Ascending aorta (tissue), 2 donors: Measurements from ENCODE around the gene PTPRK. TPM values are rescaled to one million over a fixed set of nuclear protein-coding genes. Genes with fewer than 3 reads are reported as not detected.

Experiments
- DNase-seq, 2 donors: peaks; one replicate each; pipeline ENCODE4 v3.0.0-alpha.2; 2019; ENCODE audit warnings: low spot score in 2 of 2
- H3K27ac ChIP-seq, 2 donors: fragments of 200-600 bp; sonication (generic); one replicate each; pipeline ENCODE4 v1.5.1; 2016 to 2017; ENCODE audit warnings: mild to moderate bottlenecking in 1 of 2
- H3K27me3 ChIP-seq: fragments of 200-600 bp; sonication (generic); one replicate; pipeline ENCODE4 v1.5.1; 2017
- H3K36me3 ChIP-seq, 2 donors: fragments of 200-600 bp; sonication (generic); one replicate each; pipeline ENCODE4 v1.5.1; 2016
- H3K4me1 ChIP-seq, 2 donors: fragments of 200-600 bp; sonication (generic); one replicate each; pipeline ENCODE4 v1.5.1; 2016 to 2017; ENCODE audit warnings: mild to moderate bottlenecking in 1 of 2
- H3K4me3 ChIP-seq, 2 donors: fragments of 200-600 bp; sonication (generic); one replicate each; pipeline ENCODE4 v1.5.1; 2016 to 2017; ENCODE audit warnings: mild to moderate bottlenecking in 1 of 2
- H3K9me3 ChIP-seq, 2 donors: fragments of 200-600 bp; sonication (generic); one replicate each; pipeline ENCODE4 v1.5.1; 2016
- CTCF ChIP-seq, 3 experiments: fragments of 200-600 bp in 2 of 3; fragments of 450-650 bp in 1 of 3; sonication (generic) in 2 of 3; IDR thresholded peaks; one replicate each; pipeline ENCODE4 v1.5.1; 2016 to 2019; ENCODE audit warnings: antibody characterized with exemption in 3 of 3, mild to moderate bottlenecking in 1 of 3, moderate library complexity in 1 of 3
- intact Hi-C: fragments of 100-400 bp; cut with DNase I; formaldehyde crosslinking; loops from one replicate; pipeline ENCODE4 v1.15.1; 2023
- total RNA-seq: library from RNA; depleted of rRNA; stranded (reverse); fragments of >200 nt; gene quantifications from one replicate; pipeline ENCODE4 v1.1.0, GENCODE V29; 2016

PTPRK gene
- total RNA-seq, 1 donor from 2014 or later: 73.1 TPM

GRCh38 chr6:128358244-128358776 is 162.1 kb downstream of the PTPRK start:
- H3K27ac ChIP-seq: no peak overlapping the region
- no peak for DNase-seq
- no peak for TF ChIP-seq CTCF (IDR thresholded peaks at IDR 0.05)
- no peak overlapping the region for H3K4me3 ChIP-seq
- no peaks in the 10 kb centered on the region for H3K27me3 ChIP-seq
- no peaks in the 10 kb centered on the region for H3K9me3 ChIP-seq
- intact Hi-C loops: no loop called here
- peaks cover 0 to 2% of the 10 kb centered on the region in 2 donors for H3K4me1 ChIP-seq
- no peaks in the 10 kb centered on the region for H3K36me3 ChIP-seq

- Histone ChIP-seq H3K27ac (no peak overlapping the region), H3K27me3 (no peaks in the 10 kb centered on the region), H3K4me3 (no peak overlapping the region), H3K9me3 (no peaks in the 10 kb centered on the region), H3K4me1 (peaks cover 0 to 2% of the 10 kb centered on the region in 2 donors), H3K36me3 (no peaks in the 10 kb centered on the region)
- DNase-seq: no peak
- intact Hi-C loops: no loop called here
- TF ChIP-seq CTCF (IDR thresholded peaks at IDR 0.05): no peak
Measured at GRCh38 chr6:128357392-128358130, 162.8 kb downstream of the PTPRK start.

GRCh38 chr6:128352366-128352765 is 168.0 kb downstream of the PTPRK start:
- intact Hi-C loops: no loop called here
- Histone ChIP-seq H3K36me3 (no peaks in the 10 kb centered on the region), H3K27me3 (no peaks in the 10 kb centered on the region)

DNA sequence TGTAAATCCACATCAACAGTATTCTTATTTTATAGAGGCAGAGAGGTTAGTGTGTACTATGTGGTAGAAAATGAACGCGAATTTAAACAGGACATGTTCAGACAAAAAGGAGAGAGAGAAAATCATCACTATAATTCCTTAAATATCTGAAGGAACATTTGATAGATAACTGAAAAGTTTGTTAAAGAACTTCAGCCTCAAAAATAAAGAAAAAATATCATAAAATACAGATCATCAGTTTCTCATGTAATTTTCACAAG is 169.2 kb downstream of the PTPRK start:
- Histone ChIP-seq H3K4me1 (no peaks in the 10 kb centered on the region), H3K4me3 (no peak overlapping the region), H3K27me3 (no peaks in the 10 kb centered on the region), H3K27ac (no peak overlapping the region), H3K36me3 (no peaks in the 10 kb centered on the region), H3K9me3 (no peaks in the 10 kb centered on the region)
- DNase-seq: no peak
- TF ChIP-seq CTCF (IDR thresholded peaks at IDR 0.05): no peak
- intact Hi-C loops: no loop called here

More at GRCh38 chr6:128352366-128352765, 168.0 kb downstream of the PTPRK start:
- no peaks in the 10 kb centered on the region for H3K4me1 ChIP-seq
- no peak overlapping the region for H3K4me3 ChIP-seq
- H3K9me3 ChIP-seq: no peaks in the 10 kb centered on the region
- TF ChIP-seq CTCF (IDR thresholded peaks at IDR 0.05): no peak
- H3K27ac ChIP-seq: no peak overlapping the region
- DNase-seq: no peak

- Histone ChIP-seq H3K4me3 (no peak overlapping the region), H3K4me1 (no peaks in the 10 kb centered on the region), H3K36me3 (no peaks in the 10 kb centered on the region), H3K27me3 (no peaks in the 10 kb centered on the region), H3K27ac (no peak overlapping the region), H3K9me3 (no peaks in the 10 kb centered on the region)
- no peak for DNase-seq
- intact Hi-C loops: no loop called here
- TF ChIP-seq CTCF (IDR thresholded peaks at IDR 0.05): no peak
Measured at GRCh38 chr6:128350416-128351254, 169.8 kb downstream of the PTPRK start.
